ENCODE measurements around the gene KDM4B.

DNA sequence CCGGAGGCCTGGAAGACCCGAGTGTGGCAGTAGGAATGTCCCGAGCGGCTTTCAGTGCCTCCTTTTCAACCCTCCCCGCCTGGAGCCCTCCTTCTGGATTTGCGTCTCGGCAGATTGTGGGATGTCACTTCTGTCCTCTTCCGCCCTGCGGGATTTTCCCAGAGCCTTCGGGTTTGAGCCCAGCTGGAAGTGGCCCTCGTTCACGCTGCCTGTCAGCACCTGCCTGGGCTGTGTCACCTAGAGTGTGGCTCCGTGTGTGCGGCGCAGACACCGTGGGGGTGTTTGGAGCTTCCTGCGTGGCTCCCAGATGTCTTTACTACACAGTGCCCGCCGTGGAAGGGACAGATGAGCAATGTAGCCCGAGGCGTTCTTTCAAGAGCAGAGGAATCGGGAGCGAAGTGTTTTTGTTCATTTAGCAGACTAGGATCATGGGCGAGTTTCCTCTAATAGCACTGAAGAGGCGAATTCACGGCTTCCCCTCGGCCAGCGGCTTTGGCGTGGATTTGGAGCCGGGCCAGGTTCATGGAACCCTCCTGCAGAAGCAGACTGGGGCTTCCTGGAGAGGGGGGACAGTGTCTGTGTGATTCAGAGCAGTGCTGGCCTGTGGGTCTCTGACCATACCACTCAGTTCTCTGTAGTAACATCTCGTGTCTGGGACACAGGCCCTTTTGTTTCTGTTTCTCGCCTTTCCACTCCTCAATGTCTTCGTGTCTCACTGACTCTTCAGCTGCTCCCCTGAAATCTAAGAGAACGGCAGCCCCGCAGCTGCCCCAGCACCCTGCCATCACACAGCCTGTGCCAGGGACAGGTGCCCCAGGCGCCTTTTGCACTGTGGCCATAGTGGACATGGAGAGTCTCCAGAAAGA is 68.0 kb downstream of the KDM4B start:
- TF ChIP-seq POLR2A (IDR thresholded peaks at IDR 0.05) (no peak), EP300 (IDR thresholded peaks at IDR 0.05) (no peak)
- TF ChIP-seq, protein P1, sequence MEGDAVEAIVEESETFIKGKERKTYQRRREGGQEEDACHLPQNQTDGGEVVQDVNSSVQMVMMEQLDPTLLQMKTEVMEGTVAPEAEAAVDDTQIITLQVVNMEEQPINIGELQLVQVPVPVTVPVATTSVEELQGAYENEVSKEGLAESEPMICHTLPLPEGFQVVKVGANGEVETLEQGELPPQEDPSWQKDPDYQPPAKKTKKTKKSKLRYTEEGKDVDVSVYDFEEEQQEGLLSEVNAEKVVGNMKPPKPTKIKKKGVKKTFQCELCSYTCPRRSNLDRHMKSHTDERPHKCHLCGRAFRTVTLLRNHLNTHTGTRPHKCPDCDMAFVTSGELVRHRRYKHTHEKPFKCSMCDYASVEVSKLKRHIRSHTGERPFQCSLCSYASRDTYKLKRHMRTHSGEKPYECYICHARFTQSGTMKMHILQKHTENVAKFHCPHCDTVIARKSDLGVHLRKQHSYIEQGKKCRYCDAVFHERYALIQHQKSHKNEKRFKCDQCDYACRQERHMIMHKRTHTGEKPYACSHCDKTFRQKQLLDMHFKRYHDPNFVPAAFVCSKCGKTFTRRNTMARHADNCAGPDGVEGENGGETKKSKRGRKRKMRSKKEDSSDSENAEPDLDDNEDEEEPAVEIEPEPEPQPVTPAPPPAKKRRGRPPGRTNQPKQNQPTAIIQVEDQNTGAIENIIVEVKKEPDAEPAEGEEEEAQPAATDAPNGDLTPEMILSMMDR (IDR thresholded peaks at IDR 0.05): no peak
